ENCODE results near the gene KDSR.

Gene KDSR

GRCh38 chr18:63367053-63367953, at the start of gene KDSR:
Gene KDSR (minus strand): TSS chr18:63367206. CDS start chr18:63367118, 88 bp downstream.
- peak; percentile 81 for DNase-seq

- DNase-seq: no peak
Measured at GRCh38 chr18:63412953-63413352, 45.9 kb upstream of the KDSR start.

GRCh38 chr18:63410792-63411191, 43.8 kb upstream of the KDSR start:
- no peak for DNase-seq

- peak; percentile 9 for DNase-seq
Measured at GRCh38 chr18:63409301-63409700, 42.3 kb upstream of the KDSR start.

- no peak for DNase-seq
Measured at GRCh38 chr18:63407734-63408133, 40.7 kb upstream of the KDSR start.

GRCh38 chr18:63405986-63406385, 39.0 kb upstream of the KDSR start:
- no peak for DNase-seq

GRCh38 chr18:63402246-63403162, 35.5 kb upstream of the KDSR start:
- DNase-seq: no peak

- DNase-seq: no peak
Measured at GRCh38 chr18:63399300-63399699, 32.3 kb upstream of the KDSR start.

GRCh38 chr18:63397349-63397748, 30.3 kb upstream of the KDSR start:
- no peak for DNase-seq

GRCh38 chr18:63395503-63395902, 28.5 kb upstream of the KDSR start:
- DNase-seq: no peak

GRCh38 chr18:63394954-63395353, 27.9 kb upstream of the KDSR start:
- no peak for DNase-seq

GRCh38 chr18:63387861-63388260, 20.9 kb upstream of the KDSR start:
- DNase-seq: no peak

GRCh38 chr18:63382843-63383242, 15.8 kb upstream of the KDSR start:
- no peak for DNase-seq

- no peak for DNase-seq
Measured at GRCh38 chr18:63379639-63379962, 12.6 kb upstream of the KDSR start.

- DNase-seq: no peak
Measured at GRCh38 chr18:63378919-63379638, 12.1 kb upstream of the KDSR start.

- no peak for DNase-seq
Measured at GRCh38 chr18:63377275-63377980, 10.4 kb upstream of the KDSR start.

GRCh38 chr18:63376538-63376937, 9.5 kb upstream of the KDSR start:
- no peak for DNase-seq

- DNase-seq: no peak
Measured at GRCh38 chr18:63374540-63374939, 7.5 kb upstream of the KDSR start.

- DNase-seq: no peak
Measured at GRCh38 chr18:63373161-63373560, 6.2 kb upstream of the KDSR start.

- DNase-seq: no peak
Measured at GRCh38 chr18:63368611-63369010, 1.6 kb upstream of the KDSR start.

GRCh38 chr18:63366213-63367052, 573 bp downstream of the KDSR start:
- DNase-seq: peak; percentile 60

GRCh38 chr18:63365876-63366212, 1.2 kb downstream of the KDSR start:
- no peak for DNase-seq

Data from CD4-positive, alpha-beta T cell treated with Interleukin-12 subunit alpha and Interleukin-12 subunit beta, for 1 hour (primary cell).